Panc1 (cell line): ENCODE data around the gene CLSTN2. TPM values are rescaled to one million over a fixed set of nuclear protein-coding genes. Genes with fewer than 3 reads are reported as not detected.

ENCODE experiments used
- ATAC-seq: fragments of 200-7000 bp; cut with Tn5 transposase; 2 replicates; pipeline ENCODE4 v1.9.1; 2020; ENCODE audit warnings: mild to moderate bottlenecking, moderate library complexity
- BruUV-seq: library from RNA; stranded (reverse); fragments of 400-500 nt; replicated peaks from 2 replicates; lab custom pipeline; 2021; lab: Mats Ljungman, UMichigan
- CTCF ChIA-PET: fragments of 300-600 bp; sonication (Branson Sonifier 250); formaldehyde crosslinking; loops from one replicate; lab custom pipeline; 2022; ENCODE audit warnings: antibody characterized with exemption; lab: Charles Lee
- POLR2A ChIA-PET: fragments of 300-600 bp; sonication (Branson Sonifier 250); formaldehyde crosslinking; loops from one replicate; lab custom pipeline; 2022; ENCODE audit warnings: antibody characterized with exemption; lab: Charles Lee
- DNase-seq: peaks from one replicate; pipeline ENCODE4 v3.0.0-alpha.2; 2010; ENCODE audit warnings: low read depth, low spot score
- H3K27ac ChIP-seq: 2 replicates; pipeline ENCODE4 v1.5.1; 2011; ENCODE audit warnings: mild to moderate bottlenecking, low read length, inconsistent platforms
- H3K27me3 ChIP-seq: fragments of 200-500 bp; sonication (Bioruptor generic); 2 replicates; pipeline ENCODE4 v1.6.0; 2014; ENCODE audit warnings: low read length, inconsistent platforms; ENCODE audit not compliant: control insufficient read depth, insufficient read depth
- H3K36me3 ChIP-seq: fragments of 200-500 bp; sonication (Bioruptor generic); 2 replicates; pipeline ENCODE4 v1.5.1; 2014; ENCODE audit warnings: inconsistent platforms, mild to moderate bottlenecking, low read length, moderate library complexity; ENCODE audit not compliant: control insufficient read depth, insufficient read depth
- H3K4me1 ChIP-seq: 2 replicates; pipeline ENCODE4 v1.5.1; 2011; ENCODE audit warnings: inconsistent platforms, mild to moderate bottlenecking, low read length, moderate library complexity; ENCODE audit not compliant: control insufficient read depth, insufficient read depth
- H3K4me3 ChIP-seq, 2 experiments: 2 replicates each; pipeline ENCODE4 v1.5.1; 2011 to 2012; ENCODE audit warnings: low read depth in 2 of 2, low read length in 2 of 2, mild to moderate bottlenecking in 2 of 2, inconsistent platforms in 1 of 2, moderate library complexity in 1 of 2
- H3K9me3 ChIP-seq: fragments of 200-500 bp; sonication (Bioruptor generic); 2 replicates; pipeline ENCODE4 v1.5.1; 2014; ENCODE audit warnings: low read depth, mild to moderate bottlenecking, inconsistent platforms, low read length, moderate library complexity; ENCODE audit not compliant: control insufficient read depth, insufficient read depth
- POLR2AphosphoS5 ChIP-seq: IDR thresholded peaks from 2 replicates; pipeline ENCODE4 v1.6.1; 2012; ENCODE audit warnings: mild to moderate bottlenecking, low read depth, low read length, moderate library complexity
- SIN3A ChIP-seq: IDR thresholded peaks from 2 replicates; pipeline ENCODE4 v1.6.1; 2012; ENCODE audit warnings: low read depth, mild to moderate bottlenecking, low read length, moderate library complexity, borderline replicate concordance; ENCODE audit not compliant: insufficient read depth
- TCF7L2 ChIP-seq: IDR thresholded peaks from 2 replicates; pipeline ENCODE4 v1.6.1; 2011; ENCODE audit warnings: mild to moderate bottlenecking, low read depth, low read length, inconsistent platforms
- in situ Hi-C: cut with HindIII; loops from 2 replicates; pipeline ENCODE4 v1.10.0; 2016; ENCODE audit warnings: low sequenced_read_pairs, low pct_unique_long_range_greater_than_20kb
- intact Hi-C: fragments of 100-400 bp; cut with micrococcal nuclease; formaldehyde crosslinking; loops from one replicate; pipeline ENCODE4 v1.10.0; 2022; ENCODE audit not compliant: unreplicated experiment
- total RNA-seq: library from RNA; stranded (reverse); gene quantifications from one replicate; pipeline ENCODE4 v1.2.1, GENCODE V29; 2021; ENCODE audit not compliant: unreplicated experiment
- TF ChIP-seq, protein P1 (sequence below): fragments of 450-650 bp; IDR thresholded peaks from 2 replicates; pipeline ENCODE4 v1.5.1; 2017; ENCODE audit warnings: mild to moderate bottlenecking
- TF ChIP-seq, protein P2 (sequence below), 2 experiments: IDR thresholded peaks; 2 replicates each; pipeline ENCODE4 v1.6.1; 2011 to 2012; ENCODE audit warnings: low read depth in 2 of 2, control low read depth in 1 of 2, low read length in 1 of 2, mild to moderate bottlenecking in 1 of 2, moderate library complexity in 1 of 2; ENCODE audit not compliant: insufficient read depth in 1 of 2

The CLSTN2 gene
- total RNA-seq, 1 experiment from 2014 or later: 0.03 TPM

DNA sequence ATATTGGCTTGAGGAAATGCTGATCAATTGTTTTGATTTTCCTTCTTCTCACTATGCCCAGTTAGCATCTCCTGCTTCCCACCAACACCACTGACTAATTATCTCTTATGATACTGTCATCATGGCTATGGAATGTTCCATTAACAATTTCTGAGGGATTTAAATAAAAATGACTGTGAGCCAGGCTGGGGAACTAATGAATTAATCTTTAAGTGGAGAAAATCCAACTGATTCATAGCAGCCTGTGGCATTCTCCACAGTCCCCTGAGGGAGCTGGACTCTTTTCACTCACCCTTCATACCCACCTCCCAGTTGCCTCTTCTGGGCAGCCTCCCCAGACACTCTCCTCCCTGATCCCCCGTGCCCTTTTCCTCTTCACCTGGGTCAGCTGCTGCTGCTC lies 353.6 kb downstream of the CLSTN2 start:
- TF ChIP-seq POLR2AphosphoS5: no peak
- TF ChIP-seq, protein P1, sequence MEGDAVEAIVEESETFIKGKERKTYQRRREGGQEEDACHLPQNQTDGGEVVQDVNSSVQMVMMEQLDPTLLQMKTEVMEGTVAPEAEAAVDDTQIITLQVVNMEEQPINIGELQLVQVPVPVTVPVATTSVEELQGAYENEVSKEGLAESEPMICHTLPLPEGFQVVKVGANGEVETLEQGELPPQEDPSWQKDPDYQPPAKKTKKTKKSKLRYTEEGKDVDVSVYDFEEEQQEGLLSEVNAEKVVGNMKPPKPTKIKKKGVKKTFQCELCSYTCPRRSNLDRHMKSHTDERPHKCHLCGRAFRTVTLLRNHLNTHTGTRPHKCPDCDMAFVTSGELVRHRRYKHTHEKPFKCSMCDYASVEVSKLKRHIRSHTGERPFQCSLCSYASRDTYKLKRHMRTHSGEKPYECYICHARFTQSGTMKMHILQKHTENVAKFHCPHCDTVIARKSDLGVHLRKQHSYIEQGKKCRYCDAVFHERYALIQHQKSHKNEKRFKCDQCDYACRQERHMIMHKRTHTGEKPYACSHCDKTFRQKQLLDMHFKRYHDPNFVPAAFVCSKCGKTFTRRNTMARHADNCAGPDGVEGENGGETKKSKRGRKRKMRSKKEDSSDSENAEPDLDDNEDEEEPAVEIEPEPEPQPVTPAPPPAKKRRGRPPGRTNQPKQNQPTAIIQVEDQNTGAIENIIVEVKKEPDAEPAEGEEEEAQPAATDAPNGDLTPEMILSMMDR: no peak
- TF ChIP-seq SIN3A: no peak
- no peak for TF ChIP-seq TCF7L2
- TF ChIP-seq, protein P2, sequence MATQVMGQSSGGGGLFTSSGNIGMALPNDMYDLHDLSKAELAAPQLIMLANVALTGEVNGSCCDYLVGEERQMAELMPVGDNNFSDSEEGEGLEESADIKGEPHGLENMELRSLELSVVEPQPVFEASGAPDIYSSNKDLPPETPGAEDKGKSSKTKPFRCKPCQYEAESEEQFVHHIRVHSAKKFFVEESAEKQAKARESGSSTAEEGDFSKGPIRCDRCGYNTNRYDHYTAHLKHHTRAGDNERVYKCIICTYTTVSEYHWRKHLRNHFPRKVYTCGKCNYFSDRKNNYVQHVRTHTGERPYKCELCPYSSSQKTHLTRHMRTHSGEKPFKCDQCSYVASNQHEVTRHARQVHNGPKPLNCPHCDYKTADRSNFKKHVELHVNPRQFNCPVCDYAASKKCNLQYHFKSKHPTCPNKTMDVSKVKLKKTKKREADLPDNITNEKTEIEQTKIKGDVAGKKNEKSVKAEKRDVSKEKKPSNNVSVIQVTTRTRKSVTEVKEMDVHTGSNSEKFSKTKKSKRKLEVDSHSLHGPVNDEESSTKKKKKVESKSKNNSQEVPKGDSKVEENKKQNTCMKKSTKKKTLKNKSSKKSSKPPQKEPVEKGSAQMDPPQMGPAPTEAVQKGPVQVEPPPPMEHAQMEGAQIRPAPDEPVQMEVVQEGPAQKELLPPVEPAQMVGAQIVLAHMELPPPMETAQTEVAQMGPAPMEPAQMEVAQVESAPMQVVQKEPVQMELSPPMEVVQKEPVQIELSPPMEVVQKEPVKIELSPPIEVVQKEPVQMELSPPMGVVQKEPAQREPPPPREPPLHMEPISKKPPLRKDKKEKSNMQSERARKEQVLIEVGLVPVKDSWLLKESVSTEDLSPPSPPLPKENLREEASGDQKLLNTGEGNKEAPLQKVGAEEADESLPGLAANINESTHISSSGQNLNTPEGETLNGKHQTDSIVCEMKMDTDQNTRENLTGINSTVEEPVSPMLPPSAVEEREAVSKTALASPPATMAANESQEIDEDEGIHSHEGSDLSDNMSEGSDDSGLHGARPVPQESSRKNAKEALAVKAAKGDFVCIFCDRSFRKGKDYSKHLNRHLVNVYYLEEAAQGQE (IDR thresholded peaks at IDR 0.05; ENCODE audit: insufficient read depth in 1 of 2, low read depth in 2 of 2, low read length in 1 of 2): no peak
- ATAC-seq: no peak
- no TSS peak for BruUV-seq
- H3K4me3 ChIP-seq: no peak overlapping the region
- H3K9me3 ChIP-seq: no peaks in the 10 kb centered on the region
- intact Hi-C loops: no loop called here
- DNase-seq: no peak
- POLR2A ChIA-PET: no interaction called here
- H3K27ac ChIP-seq: no peak overlapping the region
- CTCF ChIA-PET: no interaction called here
- peaks cover 3% of the 10 kb centered on the region; the same call in 1 of the 2 replicates for H3K27me3 ChIP-seq
- no peaks in the 10 kb centered on the region for H3K4me1 ChIP-seq
- in situ Hi-C loops: no loop called here
- no peaks in the 10 kb centered on the region for H3K36me3 ChIP-seq

DNA sequence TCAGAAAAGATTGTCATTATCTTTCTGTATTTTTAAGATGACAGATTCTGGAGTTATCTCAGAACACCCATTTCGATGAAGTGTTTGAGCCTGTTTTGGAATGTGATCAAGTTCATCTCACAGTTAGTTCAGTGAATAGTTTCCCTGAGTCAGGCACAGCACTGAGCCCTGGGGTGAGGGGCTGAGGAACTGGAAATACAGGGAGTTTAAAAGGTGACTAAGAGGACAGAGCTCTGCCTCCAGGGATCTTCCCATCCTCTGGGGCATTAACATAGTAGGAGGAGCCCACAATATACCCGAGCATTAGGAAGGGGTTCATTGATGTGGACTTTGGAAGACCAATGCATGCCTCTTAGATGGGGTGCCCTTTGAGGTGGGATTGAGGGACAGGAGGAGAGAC lies 355.1 kb downstream of the CLSTN2 start:
- Histone ChIP-seq H3K27ac (no peak overlapping the region), H3K36me3 (no peaks in the 10 kb centered on the region), H3K4me1 (no peaks in the 10 kb centered on the region), H3K4me3 (no peak overlapping the region), H3K27me3 (peaks cover 3% of the 10 kb centered on the region; the same call in 1 of the 2 replicates), H3K9me3 (no peaks in the 10 kb centered on the region)
- TF ChIP-seq TCF7L2 (no peak), SIN3A (no peak), POLR2AphosphoS5 (no peak)
- TF ChIP-seq, protein P2 (IDR thresholded peaks at IDR 0.05; ENCODE audit: insufficient read depth in 1 of 2, low read depth in 2 of 2, low read length in 1 of 2): no peak
- TF ChIP-seq, protein P1: no peak
- no TSS peak for BruUV-seq
- ATAC-seq (no peak), DNase-seq (no peak)
- intact Hi-C loops: no loop called here
- in situ Hi-C loops: no loop called here
- CTCF ChIA-PET: no interaction called here
- POLR2A ChIA-PET: no interaction called here
